ENCODE data around the gene IKZF1.

GRCh38 chr7:50359258-50359994, 54.9 kb downstream of the IKZF1 start:
- TF ChIP-seq CTCF (IDR thresholded peaks at IDR 0.05; ENCODE audit: insufficient read depth, low read depth, low read length), result no peak
- TF ChIP-seq EZH2 (IDR thresholded peaks at IDR 0.05; ENCODE audit: insufficient read depth, low read length), result no peak
